Measurements from ENCODE around the gene TNRC6C. TPM values are rescaled to one million over a fixed set of nuclear protein-coding genes. Genes with fewer than 3 reads are reported as not detected.

The TNRC6C gene
- total and polyA plus RNA-seq, 2 of the 13 experiments (the other 11 are each of a cell fraction or from before 2014, with no cell fraction given) = 0.66 to 4.9 TPM

DNA sequence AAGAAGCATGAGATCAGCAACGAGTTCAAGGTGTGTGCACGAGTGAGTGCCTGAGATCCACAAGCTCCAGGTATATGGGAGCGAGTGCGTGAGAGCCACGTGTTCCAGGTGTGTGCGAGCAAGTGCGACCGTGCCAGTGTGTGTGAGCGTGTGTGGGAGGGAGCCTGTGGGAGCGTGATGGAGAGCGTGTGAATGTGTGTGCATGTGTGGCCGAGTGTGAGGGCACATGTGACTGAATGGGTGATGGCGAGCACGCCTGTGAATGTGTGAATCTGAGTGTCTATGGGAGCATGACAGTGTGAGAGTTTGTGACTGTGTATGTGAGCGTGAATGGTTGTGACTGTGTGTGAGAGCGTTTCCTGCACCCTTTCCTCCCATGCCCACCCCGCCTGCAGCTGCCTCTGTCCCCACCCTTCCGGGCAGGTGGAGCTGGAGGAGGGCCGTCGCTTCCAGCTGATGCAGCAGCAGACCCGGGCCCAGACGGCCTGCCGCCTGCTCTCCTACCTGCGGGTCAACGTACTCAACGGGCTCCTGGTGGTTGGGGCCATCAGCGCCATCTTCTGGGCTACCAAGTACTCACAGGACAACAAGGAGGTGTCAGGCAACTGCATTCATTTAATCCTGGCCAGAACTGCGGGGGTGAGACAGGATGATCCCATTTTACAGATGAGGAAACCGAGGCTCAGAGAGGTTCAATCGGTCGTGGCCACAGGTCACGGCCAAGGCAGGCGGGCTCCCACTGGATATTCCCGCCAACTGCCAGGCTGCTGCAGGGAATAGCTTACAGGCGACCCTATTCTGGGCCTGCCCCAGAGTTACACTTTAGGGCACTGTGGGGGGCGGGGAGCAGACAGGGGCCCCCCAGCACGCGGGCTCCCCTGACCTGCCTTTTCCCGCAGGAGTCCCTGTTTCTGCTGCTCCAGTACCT lies 175.7 kb downstream of the TNRC6C start (continued):
- TF ChIP-seq, protein P1, sequence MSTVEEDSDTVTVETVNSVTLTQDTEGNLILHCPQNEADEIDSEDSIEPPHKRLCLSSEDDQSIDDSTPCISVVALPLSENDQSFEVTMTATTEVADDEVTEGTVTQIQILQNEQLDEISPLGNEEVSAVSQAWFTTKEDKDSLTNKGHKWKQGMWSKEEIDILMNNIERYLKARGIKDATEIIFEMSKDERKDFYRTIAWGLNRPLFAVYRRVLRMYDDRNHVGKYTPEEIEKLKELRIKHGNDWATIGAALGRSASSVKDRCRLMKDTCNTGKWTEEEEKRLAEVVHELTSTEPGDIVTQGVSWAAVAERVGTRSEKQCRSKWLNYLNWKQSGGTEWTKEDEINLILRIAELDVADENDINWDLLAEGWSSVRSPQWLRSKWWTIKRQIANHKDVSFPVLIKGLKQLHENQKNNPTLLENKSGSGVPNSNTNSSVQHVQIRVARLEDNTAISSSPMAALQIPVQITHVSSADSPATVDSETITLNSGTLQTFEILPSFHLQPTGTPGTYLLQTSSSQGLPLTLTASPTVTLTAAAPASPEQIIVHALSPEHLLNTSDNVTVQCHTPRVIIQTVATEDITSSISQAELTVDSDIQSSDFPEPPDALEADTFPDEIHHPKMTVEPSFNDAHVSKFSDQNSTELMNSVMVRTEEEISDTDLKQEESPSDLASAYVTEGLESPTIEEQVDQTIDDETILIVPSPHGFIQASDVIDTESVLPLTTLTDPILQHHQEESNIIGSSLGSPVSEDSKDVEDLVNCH (CRISPR knock-in tag; IDR thresholded peaks at IDR 0.05) = no peak
- TF ChIP-seq, protein P2, sequence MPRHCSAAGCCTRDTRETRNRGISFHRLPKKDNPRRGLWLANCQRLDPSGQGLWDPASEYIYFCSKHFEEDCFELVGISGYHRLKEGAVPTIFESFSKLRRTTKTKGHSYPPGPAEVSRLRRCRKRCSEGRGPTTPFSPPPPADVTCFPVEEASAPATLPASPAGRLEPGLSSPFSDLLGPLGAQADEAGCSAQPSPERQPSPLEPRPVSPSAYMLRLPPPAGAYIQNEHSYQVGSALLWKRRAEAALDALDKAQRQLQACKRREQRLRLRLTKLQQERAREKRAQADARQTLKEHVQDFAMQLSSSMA (CRISPR knock-in tag; IDR thresholded peaks at IDR 0.05) = no peak
- TF ChIP-seq, protein P3, sequence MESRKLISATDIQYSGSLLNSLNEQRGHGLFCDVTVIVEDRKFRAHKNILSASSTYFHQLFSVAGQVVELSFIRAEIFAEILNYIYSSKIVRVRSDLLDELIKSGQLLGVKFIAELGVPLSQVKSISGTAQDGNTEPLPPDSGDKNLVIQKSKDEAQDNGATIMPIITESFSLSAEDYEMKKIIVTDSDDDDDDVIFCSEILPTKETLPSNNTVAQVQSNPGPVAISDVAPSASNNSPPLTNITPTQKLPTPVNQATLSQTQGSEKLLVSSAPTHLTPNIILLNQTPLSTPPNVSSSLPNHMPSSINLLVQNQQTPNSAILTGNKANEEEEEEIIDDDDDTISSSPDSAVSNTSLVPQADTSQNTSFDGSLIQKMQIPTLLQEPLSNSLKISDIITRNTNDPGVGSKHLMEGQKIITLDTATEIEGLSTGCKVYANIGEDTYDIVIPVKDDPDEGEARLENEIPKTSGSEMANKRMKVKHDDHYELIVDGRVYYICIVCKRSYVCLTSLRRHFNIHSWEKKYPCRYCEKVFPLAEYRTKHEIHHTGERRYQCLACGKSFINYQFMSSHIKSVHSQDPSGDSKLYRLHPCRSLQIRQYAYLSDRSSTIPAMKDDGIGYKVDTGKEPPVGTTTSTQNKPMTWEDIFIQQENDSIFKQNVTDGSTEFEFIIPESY (CRISPR knock-in tag; IDR thresholded peaks at IDR 0.05) = peak; percentile 54
- TF ChIP-seq PAX8 (CRISPR knock-in tag; IDR thresholded peaks at IDR 0.05; ENCODE audit: borderline replicate concordance) (no peak), ZNF354B (CRISPR knock-in tag; IDR thresholded peaks at IDR 0.05) (no peak), U2AF2 (IDR thresholded peaks at IDR 0.05; ENCODE audit: low read depth, low read length) (no peak), TOPORS (CRISPR knock-in tag; IDR thresholded peaks at IDR 0.05) (no peak), ARNT (IDR thresholded peaks at IDR 0.05) (no peak), MYC (CRISPR knock-in tag; IDR thresholded peaks at IDR 0.05; ENCODE audit: borderline replicate concordance) (peak; percentile 57; the same call in 1 of the 2 replicates), NFYB (CRISPR knock-in tag; IDR thresholded peaks at IDR 0.05) (no peak), ZNF12 (CRISPR knock-in tag; IDR thresholded peaks at IDR 0.05) (peak; percentile 89), SP1 (IDR thresholded peaks at IDR 0.05) (no peak), SP1 (CRISPR knock-in tag; IDR thresholded peaks at IDR 0.05) (no peak; the same call in 1 of the 2 replicates), GATAD1 (CRISPR knock-in tag; IDR thresholded peaks at IDR 0.05) (no peak), SATB2 (CRISPR knock-in tag; IDR thresholded peaks at IDR 0.05) (no peak), ZNF230 (CRISPR knock-in tag; IDR thresholded peaks at IDR 0.05) (no peak; the same call in 1 of the 2 replicates), MED1 (CRISPR knock-in tag; IDR thresholded peaks at IDR 0.05) (peak; percentile 31; the same call in 1 of the 2 replicates)
- TF ChIP-seq, protein P4, sequence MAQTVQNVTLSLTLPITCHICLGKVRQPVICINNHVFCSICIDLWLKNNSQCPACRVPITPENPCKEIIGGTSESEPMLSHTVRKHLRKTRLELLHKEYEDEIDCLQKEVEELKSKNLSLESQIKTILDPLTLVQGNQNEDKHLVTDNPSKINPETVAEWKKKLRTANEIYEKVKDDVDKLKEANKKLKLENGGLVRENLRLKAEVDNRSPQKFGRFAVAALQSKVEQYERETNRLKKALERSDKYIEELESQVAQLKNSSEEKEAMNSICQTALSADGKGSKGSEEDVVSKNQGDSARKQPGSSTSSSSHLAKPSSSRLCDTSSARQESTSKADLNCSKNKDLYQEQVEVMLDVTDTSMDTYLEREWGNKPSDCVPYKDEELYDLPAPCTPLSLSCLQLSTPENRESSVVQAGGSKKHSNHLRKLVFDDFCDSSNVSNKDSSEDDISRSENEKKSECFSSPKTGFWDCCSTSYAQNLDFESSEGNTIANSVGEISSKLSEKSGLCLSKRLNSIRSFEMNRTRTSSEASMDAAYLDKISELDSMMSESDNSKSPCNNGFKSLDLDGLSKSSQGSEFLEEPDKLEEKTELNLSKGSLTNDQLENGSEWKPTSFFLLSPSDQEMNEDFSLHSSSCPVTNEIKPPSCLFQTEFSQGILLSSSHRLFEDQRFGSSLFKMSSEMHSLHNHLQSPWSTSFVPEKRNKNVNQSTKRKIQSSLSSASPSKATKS (CRISPR knock-in tag; IDR thresholded peaks at IDR 0.05) = no peak
- TF ChIP-seq, protein P5, sequence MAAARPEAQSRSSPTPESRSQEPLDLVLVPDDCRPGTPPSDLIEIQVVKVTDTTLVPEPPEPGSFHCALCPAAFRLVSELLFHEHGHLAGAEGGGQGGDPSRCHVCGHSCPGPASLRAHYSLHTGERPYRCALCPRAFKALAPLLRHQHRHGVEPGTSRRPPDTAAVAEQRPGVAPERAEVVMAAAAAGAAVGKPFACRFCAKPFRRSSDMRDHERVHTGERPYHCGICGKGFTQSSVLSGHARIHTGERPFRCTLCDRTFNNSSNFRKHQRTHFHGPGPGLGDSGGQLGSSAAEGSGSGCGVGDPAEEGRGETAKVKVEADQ (CRISPR knock-in tag; IDR thresholded peaks at IDR 0.05; ENCODE audit: borderline replicate concordance) = no peak
- TF ChIP-seq, protein P6, sequence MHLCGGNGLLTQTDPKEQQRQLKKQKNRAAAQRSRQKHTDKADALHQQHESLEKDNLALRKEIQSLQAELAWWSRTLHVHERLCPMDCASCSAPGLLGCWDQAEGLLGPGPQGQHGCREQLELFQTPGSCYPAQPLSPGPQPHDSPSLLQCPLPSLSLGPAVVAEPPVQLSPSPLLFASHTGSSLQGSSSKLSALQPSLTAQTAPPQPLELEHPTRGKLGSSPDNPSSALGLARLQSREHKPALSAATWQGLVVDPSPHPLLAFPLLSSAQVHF (CRISPR knock-in tag; IDR thresholded peaks at IDR 0.05) = no peak
